ENCODE results near the gene AFF1.
"Not testable (repeated sequence)": the region's sequence is repeated elsewhere in the genome, so short reads cannot be mapped to it uniquely, and the experiment has no call there.

AFF1 gene

DNA sequence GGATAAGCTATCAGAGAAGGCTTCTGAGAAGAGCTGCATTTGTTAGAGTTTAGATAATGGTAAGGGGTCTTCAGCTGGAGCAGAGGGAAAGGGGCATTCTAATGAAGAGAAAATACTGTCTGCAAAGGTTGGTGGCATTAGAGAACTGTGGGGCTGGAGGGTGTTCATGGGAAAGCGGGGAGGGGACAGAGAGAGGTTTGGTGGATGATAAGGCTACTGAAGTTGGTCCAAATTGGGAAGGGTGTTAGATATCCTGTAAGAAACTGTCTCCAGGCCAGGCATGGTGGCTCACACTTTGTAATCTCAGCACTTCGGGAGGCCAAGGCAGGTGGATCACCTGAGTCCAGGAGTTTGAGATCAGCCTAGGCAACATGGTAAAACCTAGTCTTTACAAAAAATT lies 59.9 kb downstream of the AFF1 start:
- H3K9ac ChIP-seq (ENCODE audit: low read length): no peak overlapping the region
- no peak overlapping the region for H3K27ac ChIP-seq (ENCODE audit: low read length)
- H3K4me1 ChIP-seq (ENCODE audit: control insufficient read depth, low read depth, low read length): peaks cover 12% of the 10 kb centered on the region
- no peaks in the 10 kb centered on the region for H3K9me3 ChIP-seq (ENCODE audit: control insufficient read depth, low read depth, low read length)
- H3K27me3 ChIP-seq (ENCODE audit: control insufficient read depth, insufficient read depth, low read length): no peaks in the 10 kb centered on the region
- H3K4me3 ChIP-seq (ENCODE audit: low read length): no peak overlapping the region
- peaks cover 1% of the 10 kb centered on the region for H3K36me3 ChIP-seq (ENCODE audit: control insufficient read depth, low read depth, low read length)

DNA sequence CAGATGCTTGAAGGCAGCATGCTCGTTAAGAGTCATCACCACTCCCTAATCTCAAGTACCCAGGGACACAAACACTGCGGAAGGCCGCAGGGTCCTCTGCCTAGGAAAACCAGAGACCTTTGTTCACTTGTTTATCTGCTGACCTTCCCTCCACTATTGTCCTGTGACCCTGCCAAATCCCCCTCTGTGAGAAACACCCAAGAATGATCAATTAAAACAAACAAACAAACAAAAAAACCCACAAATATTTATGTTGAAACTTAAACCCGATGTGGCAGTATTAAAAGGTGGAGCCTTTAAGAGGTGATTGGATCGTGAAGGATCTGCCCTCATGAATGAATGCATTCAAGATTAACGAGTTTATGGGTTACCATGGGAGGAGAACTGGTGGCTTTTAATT lies 61.7 kb downstream of the AFF1 start:
- not testable (repeated sequence) for H3K9me3 ChIP-seq (ENCODE audit: control insufficient read depth, low read depth, low read length); H3K4me3 ChIP-seq (ENCODE audit: low read length); H3K36me3 ChIP-seq (ENCODE audit: control insufficient read depth, low read depth, low read length); H3K27me3 ChIP-seq (ENCODE audit: control insufficient read depth, insufficient read depth, low read length); H3K9ac ChIP-seq (ENCODE audit: low read length); H3K27ac ChIP-seq (ENCODE audit: low read length)
- peaks cover 19% of the 10 kb centered on the region for H3K4me1 ChIP-seq (ENCODE audit: control insufficient read depth, low read depth, low read length)

DNA sequence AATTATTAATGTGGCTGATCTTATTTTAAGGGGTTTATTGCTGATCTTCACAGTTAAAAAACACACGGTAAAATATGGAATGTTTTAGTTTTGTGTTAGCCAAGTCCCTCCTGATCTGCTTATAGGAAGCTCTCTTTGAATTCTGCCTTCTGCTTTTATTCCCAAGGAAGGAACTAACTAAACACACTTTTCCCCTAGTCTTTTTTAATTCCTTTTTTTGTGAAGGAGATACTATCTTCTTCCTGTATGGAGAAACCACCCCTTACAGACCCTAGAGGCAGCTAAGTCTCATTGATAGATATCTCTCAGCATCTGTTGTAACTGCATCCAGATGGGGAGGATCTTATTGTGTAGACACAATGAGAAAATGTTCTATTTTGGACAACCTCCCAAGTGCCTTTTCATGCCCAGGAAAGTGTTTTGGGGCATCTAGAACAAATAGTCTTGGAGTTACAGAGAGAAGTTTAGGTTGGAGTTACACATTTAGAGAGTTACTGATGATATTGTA lies 64.4 kb downstream of the AFF1 start:
- peaks cover 38% of the 10 kb centered on the region for H3K4me1 ChIP-seq (ENCODE audit: control insufficient read depth, low read depth, low read length)
- no peaks in the 10 kb centered on the region for H3K36me3 ChIP-seq (ENCODE audit: control insufficient read depth, low read depth, low read length)
- no peak overlapping the region for H3K27ac ChIP-seq (ENCODE audit: low read length)
- no peaks in the 10 kb centered on the region for H3K9me3 ChIP-seq (ENCODE audit: control insufficient read depth, low read depth, low read length)
- no peak overlapping the region for H3K4me3 ChIP-seq (ENCODE audit: low read length)
- H3K27me3 ChIP-seq (ENCODE audit: control insufficient read depth, insufficient read depth, low read length): no peaks in the 10 kb centered on the region
- H3K9ac ChIP-seq (ENCODE audit: low read length): no peak overlapping the region

DNA sequence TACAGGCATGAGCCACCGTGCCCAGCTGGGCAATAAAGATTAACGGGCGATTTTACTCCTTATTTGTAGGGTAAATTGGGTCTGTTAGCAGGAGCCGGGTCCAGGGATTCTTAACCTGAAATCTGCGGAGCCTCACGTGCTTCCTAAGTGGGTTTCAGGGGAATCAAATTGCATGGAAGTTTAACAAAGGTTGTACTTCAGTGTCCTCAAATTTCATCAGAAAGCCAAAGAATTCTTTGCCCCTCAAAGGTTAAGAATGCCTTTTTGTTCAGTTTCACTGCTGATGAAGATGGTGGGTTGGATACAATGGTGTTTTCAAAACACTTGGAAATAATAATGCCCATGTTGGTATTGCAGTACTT lies 67.9 kb downstream of the AFF1 start:
- no peaks in the 10 kb centered on the region for H3K9me3 ChIP-seq (ENCODE audit: control insufficient read depth, low read depth, low read length)
- H3K4me1 ChIP-seq (ENCODE audit: control insufficient read depth, low read depth, low read length): peaks cover 51% of the 10 kb centered on the region
- no peaks in the 10 kb centered on the region for H3K36me3 ChIP-seq (ENCODE audit: control insufficient read depth, low read depth, low read length)
- no peak overlapping the region for H3K9ac ChIP-seq (ENCODE audit: low read length)
- no peak overlapping the region for H3K4me3 ChIP-seq (ENCODE audit: low read length)
- peaks cover 4% of the 10 kb centered on the region for H3K27me3 ChIP-seq (ENCODE audit: control insufficient read depth, insufficient read depth, low read length)
- peak overlapping the region; percentile 26 for H3K27ac ChIP-seq (ENCODE audit: low read length)

DNA sequence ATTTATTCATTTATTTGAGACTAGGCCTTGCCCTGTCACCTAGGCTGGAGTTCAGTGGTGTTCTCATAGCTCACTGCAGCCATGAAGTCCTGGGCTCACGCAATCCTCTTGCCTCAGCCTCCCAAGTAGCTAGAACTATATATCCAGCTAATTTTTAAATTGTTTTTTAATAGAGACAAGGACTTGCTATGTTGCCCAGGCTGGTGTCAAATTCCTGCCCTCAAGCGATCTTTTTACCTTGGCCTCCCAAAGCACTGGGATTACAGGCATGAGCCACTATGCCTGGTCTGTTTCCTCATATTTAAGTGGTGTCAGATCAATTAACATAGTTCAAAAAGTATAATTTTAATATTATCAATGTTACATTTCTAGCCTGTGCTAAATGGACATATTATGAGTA lies 68.5 kb downstream of the AFF1 start:
- Histone ChIP-seq H3K4me1 (ENCODE audit: control insufficient read depth, low read depth, low read length) (peaks cover 55% of the 10 kb centered on the region), H3K9me3 (ENCODE audit: control insufficient read depth, low read depth, low read length) (no peaks in the 10 kb centered on the region), H3K27me3 (ENCODE audit: control insufficient read depth, insufficient read depth, low read length) (peaks cover 8% of the 10 kb centered on the region), H3K27ac (ENCODE audit: low read length) (no peak overlapping the region), H3K4me3 (ENCODE audit: low read length) (no peak overlapping the region), H3K9ac (ENCODE audit: low read length) (no peak overlapping the region), H3K36me3 (ENCODE audit: control insufficient read depth, low read depth, low read length) (no peaks in the 10 kb centered on the region)

DNA sequence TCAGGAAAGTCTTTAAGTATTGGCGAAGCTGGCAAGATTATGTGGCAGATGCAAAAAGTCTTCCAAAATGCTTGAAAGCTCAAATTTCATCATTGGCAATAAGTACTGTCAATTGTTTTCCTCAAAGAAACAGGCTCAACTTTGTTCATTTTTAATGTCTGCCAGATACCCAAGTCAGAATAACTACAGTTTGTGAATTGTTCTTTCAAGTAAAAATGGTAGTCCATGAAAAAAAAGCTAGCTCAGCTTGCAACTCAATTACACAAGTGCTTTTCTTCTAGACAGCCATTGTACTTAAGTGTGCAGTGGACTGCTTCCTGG lies 70.5 kb downstream of the AFF1 start:
- Histone ChIP-seq H3K36me3 (ENCODE audit: control insufficient read depth, low read depth, low read length) (no peaks in the 10 kb centered on the region), H3K9ac (ENCODE audit: low read length) (no peak overlapping the region), H3K9me3 (ENCODE audit: control insufficient read depth, low read depth, low read length) (no peaks in the 10 kb centered on the region), H3K27me3 (ENCODE audit: control insufficient read depth, insufficient read depth, low read length) (peaks cover 16% of the 10 kb centered on the region), H3K27ac (ENCODE audit: low read length) (no peak overlapping the region), H3K4me1 (ENCODE audit: control insufficient read depth, low read depth, low read length) (peaks cover 57% of the 10 kb centered on the region), H3K4me3 (ENCODE audit: low read length) (peak overlapping the region; percentile 75)

DNA sequence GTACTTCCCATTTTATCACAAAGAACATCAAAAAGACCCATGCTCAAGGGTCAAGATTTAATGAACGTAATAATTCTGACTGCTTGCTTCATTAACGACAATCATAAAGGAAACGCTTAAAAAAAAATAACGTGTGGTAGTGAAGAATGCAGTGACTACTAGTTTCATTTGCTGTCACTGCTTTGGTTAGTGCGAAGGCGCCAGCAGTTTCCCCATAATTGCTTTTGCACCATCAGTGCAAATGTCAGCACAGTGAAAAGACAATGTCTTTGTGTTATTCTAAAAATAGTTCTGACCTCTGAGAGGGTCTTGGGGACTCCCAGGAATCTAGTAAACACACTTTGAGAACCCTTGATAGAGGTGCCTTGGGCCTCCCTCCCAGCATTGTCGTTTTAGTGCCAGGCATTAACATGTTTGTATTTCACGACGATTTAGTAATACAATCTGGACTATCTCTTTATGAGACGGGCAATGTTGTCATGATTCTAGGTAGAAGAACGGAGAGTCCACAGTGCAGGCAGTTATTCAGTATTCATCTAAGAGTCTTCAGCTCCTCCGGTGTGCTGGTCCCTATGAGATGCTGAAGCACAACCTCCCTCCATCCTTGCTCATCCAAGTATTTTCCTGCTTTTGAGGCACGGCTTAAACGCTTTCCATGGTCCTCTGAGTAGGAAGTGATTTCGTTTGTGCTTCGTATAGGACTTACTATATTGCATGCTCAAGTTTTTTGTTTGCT lies 71.0 kb downstream of the AFF1 start:
- Histone ChIP-seq H3K36me3 (ENCODE audit: control insufficient read depth, low read depth, low read length) (no peaks in the 10 kb centered on the region), H3K9me3 (ENCODE audit: control insufficient read depth, low read depth, low read length) (no peaks in the 10 kb centered on the region), H3K27ac (ENCODE audit: low read length) (no peak overlapping the region), H3K9ac (ENCODE audit: low read length) (peak overlapping the region; percentile 60), H3K4me1 (ENCODE audit: control insufficient read depth, low read depth, low read length) (peaks cover 58% of the 10 kb centered on the region), H3K4me3 (ENCODE audit: low read length) (peak overlapping the region; percentile 75), H3K27me3 (ENCODE audit: control insufficient read depth, insufficient read depth, low read length) (peaks cover 16% of the 10 kb centered on the region)

DNA sequence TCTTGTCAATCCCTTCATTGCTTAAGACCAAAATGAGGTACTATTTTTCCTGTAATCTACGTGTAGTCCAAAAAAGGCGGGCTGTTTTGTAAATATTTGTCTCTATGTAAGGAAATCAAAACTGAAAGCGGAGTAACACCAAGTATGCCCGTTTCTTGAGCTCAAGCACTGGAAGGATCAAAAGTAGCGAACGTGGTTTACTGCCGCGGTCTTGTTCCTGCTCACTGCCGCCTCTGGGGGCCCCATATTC lies 71.5 kb downstream of the AFF1 start:
- peaks cover 63% of the 10 kb centered on the region for H3K4me1 ChIP-seq (ENCODE audit: control insufficient read depth, low read depth, low read length)
- H3K9me3 ChIP-seq (ENCODE audit: control insufficient read depth, low read depth, low read length): no peaks in the 10 kb centered on the region
- H3K36me3 ChIP-seq (ENCODE audit: control insufficient read depth, low read depth, low read length): no peaks in the 10 kb centered on the region
- peak overlapping the region; percentile 75 for H3K4me3 ChIP-seq (ENCODE audit: low read length)
- peak overlapping the region; percentile 60 for H3K9ac ChIP-seq (ENCODE audit: low read length)
- H3K27me3 ChIP-seq (ENCODE audit: control insufficient read depth, insufficient read depth, low read length): peaks cover 16% of the 10 kb centered on the region
- H3K27ac ChIP-seq (ENCODE audit: low read length): no peak overlapping the region

DNA sequence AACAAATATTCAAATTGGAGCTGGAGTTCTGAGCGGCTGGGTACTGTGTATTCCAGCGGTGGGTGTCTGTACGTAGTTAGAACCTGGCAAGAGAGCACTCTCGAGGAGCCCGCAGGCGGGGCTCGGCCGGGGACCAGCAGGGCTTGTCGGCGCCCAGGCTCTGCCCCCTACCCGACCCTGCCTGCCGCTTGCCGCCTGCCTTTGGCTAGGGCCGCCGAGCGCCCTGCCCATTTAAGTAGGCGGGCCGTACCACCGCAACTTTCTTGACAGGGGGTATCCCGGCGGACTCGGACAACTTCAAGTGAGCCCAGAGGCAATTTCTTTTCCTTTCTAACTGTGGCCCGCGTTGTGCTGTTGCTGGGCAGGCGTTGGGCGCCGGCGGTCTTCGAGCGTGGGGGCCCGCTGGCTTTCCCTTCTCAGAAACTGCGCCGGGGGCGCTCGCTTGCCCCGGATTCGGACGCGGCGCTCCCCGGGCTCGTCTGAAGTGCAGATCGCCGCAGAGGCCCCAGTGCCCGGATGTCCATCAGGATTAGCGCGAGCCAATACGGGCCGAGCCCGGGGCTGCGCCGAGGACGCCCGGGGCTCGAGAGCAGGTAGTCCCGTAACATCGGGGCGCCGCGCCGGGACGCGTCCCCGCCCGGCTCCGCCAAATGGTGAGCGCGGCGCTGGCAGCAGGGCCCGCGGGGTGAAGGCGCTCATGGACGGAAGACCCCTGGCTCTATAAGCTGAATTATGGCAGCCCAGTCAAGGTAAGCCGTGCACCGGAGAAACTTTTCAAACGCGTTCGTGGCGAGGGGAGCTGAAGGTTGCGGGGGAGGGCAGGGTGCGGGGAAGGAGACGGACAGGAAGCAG lies 72.1 kb downstream of the AFF1 start:
- Histone ChIP-seq H3K4me1 (ENCODE audit: control insufficient read depth, low read depth, low read length) (peaks cover 63% of the 10 kb centered on the region), H3K27me3 (ENCODE audit: control insufficient read depth, insufficient read depth, low read length) (peaks cover 16% of the 10 kb centered on the region), H3K9me3 (ENCODE audit: control insufficient read depth, low read depth, low read length) (no peaks in the 10 kb centered on the region), H3K4me3 (ENCODE audit: low read length) (peak overlapping the region; percentile 75), H3K9ac (ENCODE audit: low read length) (peak overlapping the region; percentile 60), H3K27ac (ENCODE audit: low read length) (peak overlapping the region; percentile 70), H3K36me3 (ENCODE audit: control insufficient read depth, low read depth, low read length) (no peaks in the 10 kb centered on the region)

DNA sequence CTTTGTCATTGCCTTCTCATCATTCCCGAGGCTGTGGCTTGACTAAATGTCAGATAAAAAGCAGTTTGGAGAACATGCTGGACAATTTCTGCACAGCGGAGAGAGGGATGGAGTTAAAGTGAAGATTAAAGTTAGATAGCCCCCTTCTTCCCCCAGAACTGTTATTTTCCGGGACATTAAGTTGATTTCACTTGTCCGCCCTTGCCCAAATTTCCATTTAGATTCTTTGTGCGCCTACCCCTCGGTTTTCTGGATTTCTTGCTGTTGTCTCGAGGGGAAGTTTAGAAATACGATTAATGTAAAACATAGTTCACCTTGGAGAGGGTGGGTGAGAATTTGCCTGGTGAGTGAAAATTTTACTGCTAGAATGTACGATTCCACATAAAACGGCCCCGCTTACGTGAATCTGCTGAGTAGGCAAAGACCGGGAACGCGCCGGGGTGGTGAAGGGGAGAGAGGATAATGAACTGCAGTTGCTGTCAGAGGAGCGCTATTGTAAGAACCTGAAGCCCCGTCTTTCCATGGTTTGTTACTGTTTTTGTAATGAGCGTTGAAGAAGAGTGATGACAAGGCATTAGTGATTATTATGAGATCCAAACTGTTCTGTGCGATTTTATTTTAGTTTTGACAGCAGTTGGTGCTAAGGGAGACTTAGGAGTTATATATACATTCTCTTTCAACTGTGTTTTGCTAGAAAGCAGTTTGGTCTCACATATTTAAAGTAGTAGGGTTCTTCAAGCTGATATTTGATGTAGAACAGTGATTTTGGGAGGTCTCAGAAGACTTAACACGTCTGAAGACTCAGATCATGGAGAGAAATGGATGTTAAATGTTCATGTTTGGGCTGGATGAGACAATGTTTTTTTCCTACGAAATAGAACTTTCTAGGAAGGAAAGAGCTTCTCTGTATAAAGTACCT lies 73.0 kb downstream of the AFF1 start:
- peak overlapping the region; percentile 75 for H3K4me3 ChIP-seq (ENCODE audit: low read length)
- H3K4me1 ChIP-seq (ENCODE audit: control insufficient read depth, low read depth, low read length): peaks cover 64% of the 10 kb centered on the region
- H3K9me3 ChIP-seq (ENCODE audit: control insufficient read depth, low read depth, low read length): no peaks in the 10 kb centered on the region
- peaks cover 16% of the 10 kb centered on the region for H3K27me3 ChIP-seq (ENCODE audit: control insufficient read depth, insufficient read depth, low read length)
- no peaks in the 10 kb centered on the region for H3K36me3 ChIP-seq (ENCODE audit: control insufficient read depth, low read depth, low read length)
- peak overlapping the region; percentile 60 for H3K9ac ChIP-seq (ENCODE audit: low read length)
- H3K27ac ChIP-seq (ENCODE audit: low read length): no peak overlapping the region

DNA sequence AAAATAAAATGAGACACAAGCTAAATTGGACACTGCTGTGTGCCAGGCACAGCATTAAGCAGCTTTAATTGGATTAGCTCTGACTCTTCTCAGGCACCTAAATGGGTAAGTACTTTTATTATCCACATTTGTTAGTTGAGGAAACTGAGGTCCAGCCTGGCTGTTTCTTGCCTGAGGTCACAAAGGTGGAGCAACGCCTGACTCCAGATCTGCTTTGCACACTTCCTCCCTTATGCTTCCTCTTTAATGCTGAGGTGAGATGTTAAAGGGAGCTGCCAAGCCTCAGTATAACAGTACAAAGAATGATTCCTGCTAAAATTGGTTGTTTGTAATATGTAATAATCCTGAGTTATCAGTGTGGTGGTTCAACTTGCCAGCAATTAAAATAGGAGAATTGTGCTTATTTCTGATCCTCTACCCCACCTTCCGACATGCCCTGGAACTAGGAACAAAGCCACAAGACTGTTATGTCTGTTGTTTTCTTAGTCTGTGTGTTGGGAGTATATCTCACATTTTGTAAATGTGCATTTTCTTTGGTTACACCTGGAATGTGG lies 74.4 kb downstream of the AFF1 start:
- Histone ChIP-seq H3K4me3 (ENCODE audit: low read length) (no peak overlapping the region), H3K9me3 (ENCODE audit: control insufficient read depth, low read depth, low read length) (no peaks in the 10 kb centered on the region), H3K36me3 (ENCODE audit: control insufficient read depth, low read depth, low read length) (no peaks in the 10 kb centered on the region), H3K27ac (ENCODE audit: low read length) (no peak overlapping the region), H3K9ac (ENCODE audit: low read length) (no peak overlapping the region), H3K4me1 (ENCODE audit: control insufficient read depth, low read depth, low read length) (peaks cover 66% of the 10 kb centered on the region), H3K27me3 (ENCODE audit: control insufficient read depth, insufficient read depth, low read length) (peaks cover 16% of the 10 kb centered on the region)

Data from iPS-18a (cell line).